WTC11 (cell line): ENCODE results near the gene CCR9. TPM values are rescaled to one million over a fixed set of nuclear protein-coding genes. Genes with fewer than 3 reads are reported as not detected.

Experiments used
- ATAC-seq: fragments of 200-7000 bp; cut with Tn5 transposase; 2 replicates; pipeline ENCODE4 v1.10.0; 2021; ENCODE audit warnings: mild to moderate bottlenecking, moderate library complexity
- CTCF ChIA-PET: fragments of 300-600 bp; sonication (Branson Sonifier 250); formaldehyde crosslinking; loops from one replicate; lab custom pipeline; 2021; ENCODE audit warnings: antibody characterized with exemption; lab: Charles Lee
- POLR2A ChIA-PET: fragments of 350-600 bp; sonication (Branson Sonifier 250); formaldehyde crosslinking; loops from one replicate; lab custom pipeline; 2021; ENCODE audit warnings: antibody characterized with exemption; lab: Charles Lee
- DNase-seq: peaks from one replicate; pipeline ENCODE4 v3.0.0; 2021; ENCODE audit warnings: low spot score
- H3K27ac Mint-ChIP-seq: 2 replicates; pipeline ENCODE4 v1.8.0; 2021; ENCODE audit warnings: mixed read lengths
- H3K27me3 Mint-ChIP-seq: 2 replicates; pipeline ENCODE4 v1.8.0; 2021; ENCODE audit warnings: low read depth, mild to moderate bottlenecking, moderate library complexity, mixed read lengths
- H3K36me3 Mint-ChIP-seq: 2 replicates; pipeline ENCODE4 v1.8.0; 2021; ENCODE audit warnings: mixed read lengths
- H3K4me1 Mint-ChIP-seq: 2 replicates; pipeline ENCODE4 v1.8.0; 2022; ENCODE audit warnings: mixed read lengths
- H3K4me3 Mint-ChIP-seq: 2 replicates; pipeline ENCODE4 v1.8.0; 2021; ENCODE audit warnings: mild to moderate bottlenecking, moderate library complexity, mixed read lengths
- H3K9me3 Mint-ChIP-seq: 2 replicates; pipeline ENCODE4 v1.8.0; 2021; ENCODE audit warnings: mixed read lengths
- ARID4B ChIP-seq: sonication (generic); formaldehyde crosslinking; IDR thresholded peaks from 2 replicates; pipeline ENCODE4 v1.8.0; 2023; ENCODE audit warnings: missing genetic modification reagents, mild to moderate bottlenecking, borderline replicate concordance
- CBFB ChIP-seq: sonication (generic); formaldehyde crosslinking; IDR thresholded peaks from 2 replicates; pipeline ENCODE4 v1.8.1; 2022; ENCODE audit warnings: mild to moderate bottlenecking, low read depth, missing genetic modification reagents
- CREM ChIP-seq: sonication (generic); formaldehyde crosslinking; IDR thresholded peaks from 2 replicates; pipeline ENCODE4 v1.8.1; 2022; ENCODE audit warnings: mild to moderate bottlenecking, missing genetic modification reagents, moderate library complexity
- CTCF ChIP-seq: fragments of 200-600 bp; IDR thresholded peaks from 2 replicates; pipeline ENCODE4 v1.8.0; 2022; ENCODE audit warnings: antibody characterized with exemption
- FOXP1 ChIP-seq: sonication (generic); formaldehyde crosslinking; IDR thresholded peaks from 2 replicates; pipeline ENCODE4 v1.8.0; 2022; ENCODE audit warnings: missing genetic modification reagents, mild to moderate bottlenecking, moderate library complexity, borderline replicate concordance
- GABPB1 ChIP-seq: sonication (generic); formaldehyde crosslinking; IDR thresholded peaks from 2 replicates; pipeline ENCODE4 v1.8.1; 2023; ENCODE audit warnings: mild to moderate bottlenecking, missing genetic modification reagents
- JAZF1 ChIP-seq: fragments of 250-450 bp; sonication (Bioruptor Pico); IDR thresholded peaks from 2 replicates; pipeline ENCODE4 v1.9.0; 2021; ENCODE audit warnings: moderate library complexity, mild to moderate bottlenecking, inconsistent platforms
- MAX ChIP-seq: sonication (generic); formaldehyde crosslinking; IDR thresholded peaks from 2 replicates; pipeline ENCODE4 v1.8.0; 2022; ENCODE audit warnings: mild to moderate bottlenecking, missing genetic modification reagents
- MXD4 ChIP-seq: fragments of 250-450 bp; sonication (Bioruptor Pico); IDR thresholded peaks from 2 replicates; pipeline ENCODE4 v1.8.0; 2021; ENCODE audit warnings: mild to moderate bottlenecking, moderate library complexity, borderline replicate concordance
- NR3C1 ChIP-seq: sonication (generic); formaldehyde crosslinking; conservative IDR thresholded peaks from 2 replicates; pipeline ENCODE4 v1.8.1; 2023; ENCODE audit warnings: low read depth, mild to moderate bottlenecking, missing genetic modification reagents
- SMAD4 ChIP-seq: sonication (generic); formaldehyde crosslinking; IDR thresholded peaks from 2 replicates; pipeline ENCODE4 v1.8.0; 2022; ENCODE audit warnings: mild to moderate bottlenecking, missing genetic modification reagents
- STAT6 ChIP-seq: sonication (generic); formaldehyde crosslinking; conservative IDR thresholded peaks from 2 replicates; pipeline ENCODE4 v1.8.1; 2023; ENCODE audit warnings: mild to moderate bottlenecking, low read depth, missing genetic modification reagents, moderate library complexity
- ZNF232 ChIP-seq: sonication (generic); formaldehyde crosslinking; IDR thresholded peaks from 2 replicates; pipeline ENCODE4 v1.8.0; 2022; ENCODE audit warnings: mild to moderate bottlenecking, missing genetic modification reagents
- ZNF281 ChIP-seq: sonication (generic); formaldehyde crosslinking; IDR thresholded peaks from 2 replicates; pipeline ENCODE4 v1.8.0; 2023; ENCODE audit warnings: mild to moderate bottlenecking, missing genetic modification reagents
- ZNF416 ChIP-seq: fragments of 250-450 bp; sonication (Bioruptor Pico); IDR thresholded peaks from 2 replicates; pipeline ENCODE4 v1.9.0; 2021; ENCODE audit warnings: mild to moderate bottlenecking, inconsistent platforms
- ZNF512 ChIP-seq: sonication (generic); formaldehyde crosslinking; IDR thresholded peaks from 2 replicates; pipeline ENCODE4 v1.8.1; 2022; ENCODE audit warnings: missing genetic modification reagents, borderline replicate concordance
- total RNA-seq: library from RNA; stranded (reverse); gene quantifications from 3 replicates; pipeline ENCODE4 v1.2.3, GENCODE V29; 2021

Gene CCR9
- total RNA-seq, 1 experiment from 2014 or later: not detected

GRCh38 chr3:45896956-45897355 lies 10.6 kb downstream of the CCR9 start:
- Mint-ChIP-seq H3K4me1 (peaks cover 6% of the 10 kb centered on the region; the same call in 1 of the 2 replicates), H3K27me3 (peaks cover 2% of the 10 kb centered on the region; the same call in 1 of the 2 replicates), H3K9me3 (peaks cover 8% of the 10 kb centered on the region), H3K36me3 (no peaks in the 10 kb centered on the region), H3K27ac (no peak overlapping the region), H3K4me3 (no peak overlapping the region)
- POLR2A ChIA-PET: no interaction called here
- DNase-seq: no peak
- no peak for ATAC-seq
- CTCF ChIA-PET: no interaction called here
- TF ChIP-seq SMAD4 (CRISPR knock-in tag) (no peak), ARID4B (no peak), JAZF1 (CRISPR knock-in tag) (no peak), MAX (CRISPR knock-in tag) (no peak)

- Mint-ChIP-seq H3K9me3 (peaks cover 4% of the 10 kb centered on the region; the same call in 1 of the 2 replicates), H3K27ac (no peak overlapping the region), H3K27me3 (no peaks in the 10 kb centered on the region), H3K36me3 (no peaks in the 10 kb centered on the region), H3K4me1 (no peaks in the 10 kb centered on the region), H3K4me3 (no peak overlapping the region)
- DNase-seq (no peak), ATAC-seq (no peak)
- POLR2A ChIA-PET: no interaction called here
- CTCF ChIA-PET: no interaction called here
- TF ChIP-seq ZNF512 (CRISPR knock-in tag): no peak
- no peak for TF ChIP-seq CTCF
- no peak for TF ChIP-seq ARID4B
- no peak for TF ChIP-seq ZNF416 (CRISPR knock-in tag)
- TF ChIP-seq CREM: no peak
- no peak for TF ChIP-seq ZNF281
- no peak for TF ChIP-seq CBFB (CRISPR knock-in tag)
- TF ChIP-seq GABPB1 (CRISPR knock-in tag): no peak
- no peak for TF ChIP-seq ZNF232 (CRISPR knock-in tag)
- TF ChIP-seq SMAD4 (CRISPR knock-in tag): no peak
- TF ChIP-seq FOXP1 (CRISPR knock-in tag): no peak
- TF ChIP-seq STAT6 (CRISPR knock-in tag): no peak
- no peak for TF ChIP-seq MXD4 (CRISPR knock-in tag)
- TF ChIP-seq NR3C1: no peak
Measured at GRCh38 chr3:45904931-45905330, 18.6 kb downstream of the CCR9 start.
